ENCODE measurements around the gene COL23A1.
"Not testable (repeated sequence)": the region's sequence is repeated elsewhere in the genome, so short reads cannot be mapped to it uniquely, and the experiment has no call there.

The COL23A1 gene

DNA sequence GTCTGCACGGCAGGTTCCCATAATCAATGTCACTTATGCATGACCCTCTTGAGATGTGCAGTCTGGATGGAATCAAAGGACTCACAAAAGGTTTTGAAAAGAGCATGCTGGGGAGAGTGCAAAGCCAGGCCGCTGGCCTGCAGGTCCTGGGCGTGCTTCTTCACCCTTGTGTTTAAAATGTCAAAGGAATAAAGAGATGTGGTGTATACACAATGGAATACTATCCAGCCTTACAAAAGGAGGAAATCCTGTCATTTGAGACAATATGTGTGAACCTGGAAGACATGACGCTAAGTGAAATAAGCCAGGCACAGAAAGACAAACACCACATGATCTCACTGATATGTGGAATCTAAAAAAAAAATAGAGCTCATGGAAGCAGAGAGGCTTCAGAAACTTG is 220.1 kb downstream of the COL23A1 start:
- DNase-seq = no peak

DNA sequence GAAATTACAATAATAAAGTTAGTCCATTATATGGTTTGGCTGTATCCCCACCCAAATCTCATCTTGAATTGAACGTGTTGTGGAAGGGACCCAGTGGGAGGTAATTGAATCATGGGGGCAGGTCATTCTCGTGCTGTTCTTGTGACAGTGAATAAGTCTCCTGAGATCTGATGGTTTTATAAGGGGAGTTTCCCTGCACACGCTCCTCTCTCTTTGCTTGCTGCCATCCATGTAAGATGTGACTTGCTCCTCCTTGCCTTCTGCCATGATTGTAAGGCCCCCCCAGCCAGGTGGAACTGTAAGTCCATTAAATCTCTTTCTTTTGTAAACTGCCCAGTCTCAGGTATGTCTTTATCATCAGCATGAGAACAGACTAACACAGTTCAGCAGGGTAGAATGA is 220.7 kb downstream of the COL23A1 start:
- DNase-seq = not testable (repeated sequence)

DNA sequence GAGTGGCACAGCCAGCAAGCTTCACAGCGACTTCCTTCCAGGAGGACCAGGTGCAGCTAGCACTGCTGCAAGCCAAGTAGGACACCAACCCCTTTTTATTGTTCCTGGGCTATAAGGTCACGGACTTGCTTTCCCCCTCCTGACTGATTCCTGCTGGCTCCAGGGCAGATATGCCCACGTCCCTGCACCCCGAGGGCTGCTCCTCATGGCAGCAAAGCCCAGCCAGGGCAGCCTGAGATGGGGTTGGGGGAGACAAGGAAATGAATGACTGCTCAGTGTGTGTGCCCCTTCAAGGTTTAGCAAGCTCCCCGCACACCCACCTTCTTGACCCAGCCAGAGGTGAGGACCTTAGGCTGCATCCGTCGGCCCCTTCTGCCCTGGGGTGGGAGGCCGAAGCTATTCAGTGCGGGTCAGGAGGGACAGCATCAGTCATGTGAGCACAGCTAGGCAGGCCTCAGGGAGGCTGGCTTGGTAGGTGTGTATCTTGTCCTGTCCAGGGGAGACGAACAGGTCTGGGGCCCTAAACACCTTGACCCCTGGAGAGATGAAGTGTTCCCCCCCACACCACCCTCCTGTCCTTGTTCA is 221.4 kb downstream of the COL23A1 start:
- DNase-seq = no peak

DNA sequence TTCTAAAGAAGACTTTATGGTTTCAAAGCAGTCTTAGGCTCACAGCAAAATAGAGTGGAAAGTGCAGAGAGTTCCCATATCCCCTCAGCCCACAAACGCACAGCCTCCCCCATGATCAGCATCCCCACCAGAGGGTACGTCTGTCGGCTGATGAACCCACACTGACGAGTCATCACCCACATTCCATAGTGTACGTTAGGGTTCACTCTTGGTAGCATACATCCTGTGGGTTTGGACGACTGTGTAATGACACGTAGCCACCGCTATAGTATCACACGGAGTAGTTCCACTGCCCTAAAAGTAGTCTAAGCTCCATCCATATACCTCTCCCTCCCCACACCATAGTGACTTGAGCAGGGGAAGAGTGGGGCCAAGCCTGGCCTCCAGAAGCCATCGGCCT is 221.9 kb downstream of the COL23A1 start:
- DNase-seq = no peak

DNA sequence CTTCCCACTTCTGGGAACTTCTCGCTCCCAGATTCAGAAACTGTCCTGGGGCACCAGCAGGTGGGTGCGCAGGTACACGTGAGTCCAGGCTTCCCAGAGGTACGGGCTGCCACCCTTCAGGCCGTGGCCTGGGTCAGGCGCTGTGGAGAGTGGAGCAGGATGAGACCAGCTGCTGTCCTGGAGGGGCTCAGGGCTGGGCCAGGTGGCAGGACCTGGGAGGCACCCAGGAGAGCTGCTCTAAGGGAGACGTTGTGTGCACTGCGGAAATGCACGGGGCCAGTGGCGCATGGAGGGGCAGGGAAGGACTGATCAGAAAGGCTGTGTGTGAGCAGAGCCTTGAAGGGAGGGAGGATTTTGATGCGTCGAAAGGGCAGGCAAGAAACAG is 222.5 kb downstream of the COL23A1 start:
- DNase-seq = no peak

DNA sequence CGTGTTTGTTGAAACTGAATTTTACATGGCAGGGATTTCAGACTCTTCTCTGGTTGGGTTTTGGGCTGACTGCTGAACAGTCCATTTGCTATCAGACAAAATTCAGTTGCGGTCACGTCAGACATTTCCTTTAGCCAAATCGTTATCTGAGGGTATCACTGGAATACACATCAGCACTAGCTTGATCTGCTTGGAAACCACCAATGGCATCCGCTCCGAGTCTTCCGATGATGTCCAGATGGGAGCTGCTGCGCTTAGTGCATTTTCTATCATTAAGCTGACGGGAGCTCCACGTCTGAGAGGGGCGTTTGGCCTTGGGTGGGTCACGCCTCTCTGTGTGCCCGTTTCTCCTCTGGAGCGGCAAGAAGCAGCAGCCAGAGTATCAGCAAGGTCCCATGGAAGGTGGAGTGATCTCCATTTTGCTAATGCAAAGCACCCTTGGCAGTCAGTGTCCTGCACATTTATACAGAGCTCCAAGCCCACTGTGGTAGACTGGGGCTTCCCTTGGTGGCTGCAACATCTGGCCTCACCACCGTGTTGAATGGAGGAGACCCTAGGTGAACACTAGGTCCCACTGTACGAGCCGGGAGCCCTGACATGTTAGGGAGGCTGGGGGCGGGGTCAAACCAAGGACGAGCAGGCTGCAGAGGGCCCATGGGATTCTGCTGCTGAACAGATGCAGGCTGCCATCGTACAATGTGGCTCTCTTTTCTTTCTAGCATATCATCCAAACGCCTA is 223.0 kb downstream of the COL23A1 start:
- DNase-seq = no peak

DNA sequence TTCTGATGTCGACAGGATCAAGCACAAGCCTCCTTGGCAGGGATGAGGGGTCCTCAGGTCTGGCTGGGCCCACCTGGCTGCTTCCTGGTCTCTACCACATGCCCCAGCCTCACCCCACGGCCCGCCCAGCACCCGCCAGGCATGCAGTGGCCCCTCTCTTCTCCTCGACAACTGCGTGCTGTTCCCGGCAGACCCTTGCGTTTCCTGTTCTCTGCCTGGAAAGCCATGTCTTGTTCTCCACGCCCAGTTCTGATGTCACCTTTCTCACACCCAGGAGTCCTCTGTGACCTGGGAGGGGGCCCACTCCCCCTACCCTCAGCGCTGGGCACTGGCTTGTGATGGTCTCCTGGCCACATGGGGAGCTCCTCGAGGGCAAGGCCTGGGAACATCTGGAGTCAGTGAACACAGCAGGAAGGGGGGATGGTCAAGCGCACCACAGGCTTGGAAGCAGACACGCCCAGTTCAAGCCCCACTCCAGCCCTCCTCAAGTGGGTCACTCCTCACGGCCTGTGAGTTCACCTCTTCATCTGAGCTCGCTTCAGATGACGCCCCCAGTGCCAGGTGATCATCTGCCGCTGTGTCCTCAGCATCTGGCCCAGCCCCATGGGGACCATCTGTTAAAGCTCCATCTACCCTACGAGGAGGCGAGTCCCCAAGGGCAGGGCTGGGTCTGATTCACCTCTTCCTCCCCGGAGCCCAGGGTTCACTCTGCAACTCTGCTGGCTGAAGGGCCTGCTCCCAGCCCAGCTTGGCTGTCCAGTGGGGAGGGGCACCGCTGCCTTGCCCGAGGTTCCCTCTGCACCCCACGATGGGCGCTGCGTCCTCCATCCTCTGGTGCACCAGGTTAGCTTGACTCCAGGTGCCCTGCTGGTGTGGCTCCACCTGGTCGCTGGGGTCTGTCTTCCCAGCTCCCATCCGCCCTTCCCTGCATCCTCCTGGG is 224.4 kb downstream of the COL23A1 start:
- no peak for DNase-seq

DNA sequence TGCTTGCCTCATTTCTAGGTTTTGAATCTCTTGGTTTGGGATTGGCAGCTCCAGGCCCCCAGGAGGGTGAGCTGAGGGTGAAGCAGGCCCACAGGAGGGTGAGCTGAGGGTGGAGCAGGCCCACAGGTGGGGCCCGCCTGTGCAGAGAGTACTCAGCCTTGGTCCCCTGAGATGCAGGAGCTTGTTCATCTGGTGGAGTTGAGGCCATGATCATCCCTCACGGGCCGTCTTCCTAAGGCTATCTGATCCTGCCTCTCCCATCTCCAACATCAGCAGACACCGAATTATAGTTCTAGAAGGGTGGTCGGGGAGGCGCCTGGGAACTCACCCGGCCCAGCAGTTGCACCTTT is 225.9 kb downstream of the COL23A1 start:
- DNase-seq = no peak

DNA sequence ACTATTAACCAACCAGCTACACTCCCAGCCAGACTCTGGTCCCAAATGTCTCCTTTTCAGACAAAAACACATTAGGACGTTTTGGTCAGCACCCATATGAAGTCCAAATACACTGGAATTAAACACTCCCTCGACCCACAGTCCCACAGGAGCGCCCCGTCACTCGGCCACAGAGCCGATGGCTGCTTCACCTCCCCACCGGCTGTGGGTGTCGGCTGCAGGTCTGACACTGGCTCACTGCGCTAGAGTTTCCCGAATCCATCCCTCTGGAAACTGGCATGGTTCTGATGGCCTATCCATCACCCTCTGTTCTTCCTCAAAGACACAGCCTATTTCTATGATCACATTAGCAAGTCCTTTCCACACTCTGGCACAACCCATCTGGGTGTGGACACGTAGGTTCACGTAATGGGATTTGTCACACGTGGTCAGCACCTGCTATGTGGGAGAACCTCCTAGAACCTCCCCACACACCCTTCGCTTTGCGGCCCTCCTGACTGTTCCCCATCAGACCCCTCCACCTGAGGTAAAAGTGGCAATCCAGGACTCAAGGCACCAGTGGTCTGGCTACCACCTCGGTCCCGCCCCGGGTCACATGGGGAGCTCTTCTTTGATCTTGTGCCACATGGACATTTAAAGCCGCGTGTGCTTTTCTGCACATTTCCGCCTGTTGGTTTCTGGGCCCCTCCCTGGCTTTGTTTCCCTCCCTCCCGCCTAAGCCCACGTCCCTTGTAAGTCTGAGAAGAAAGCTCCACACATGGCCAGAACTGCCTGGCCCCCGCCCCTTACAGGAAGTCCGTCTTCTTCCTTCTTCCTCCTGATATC is 226.5 kb downstream of the COL23A1 start:
- DNase-seq = no peak

DNA sequence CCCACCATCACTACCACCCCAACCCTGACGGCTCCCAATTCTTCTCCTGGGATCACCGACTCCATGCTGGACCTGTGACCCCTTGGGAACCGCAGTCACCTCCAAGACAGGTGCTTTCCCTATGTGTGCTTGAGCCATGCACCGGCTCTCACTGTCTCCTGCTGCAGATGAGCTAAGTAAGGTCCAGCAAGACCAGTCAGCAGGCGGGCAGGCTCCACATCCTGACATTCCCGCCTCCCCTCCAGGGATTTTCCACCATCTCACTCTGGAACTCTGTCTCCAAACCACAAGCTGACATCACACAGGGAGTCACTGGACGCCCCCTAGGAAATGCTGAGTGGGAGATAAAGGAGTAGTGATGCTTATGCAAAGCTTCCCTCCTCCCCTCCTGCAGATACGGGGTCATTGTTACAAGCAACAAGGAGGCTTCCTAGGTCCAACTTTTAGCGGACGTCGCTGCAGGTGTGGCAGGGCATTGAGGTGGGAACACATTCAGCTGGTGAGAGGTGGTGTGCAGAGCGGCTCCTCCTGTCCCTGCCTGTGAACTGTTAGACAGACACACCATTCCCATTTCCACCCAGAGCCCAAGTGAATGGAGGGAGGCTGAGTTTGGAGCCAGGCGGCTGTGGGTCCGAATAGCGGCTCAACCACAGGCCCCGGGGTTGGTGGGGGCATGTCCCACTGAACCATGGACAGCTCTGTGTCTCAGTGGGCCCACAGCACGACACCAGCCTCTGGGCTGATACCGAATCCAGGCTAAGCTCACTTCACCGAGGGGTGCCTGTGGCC is 228.3 kb downstream of the COL23A1 start:
- no peak for DNase-seq

DNA sequence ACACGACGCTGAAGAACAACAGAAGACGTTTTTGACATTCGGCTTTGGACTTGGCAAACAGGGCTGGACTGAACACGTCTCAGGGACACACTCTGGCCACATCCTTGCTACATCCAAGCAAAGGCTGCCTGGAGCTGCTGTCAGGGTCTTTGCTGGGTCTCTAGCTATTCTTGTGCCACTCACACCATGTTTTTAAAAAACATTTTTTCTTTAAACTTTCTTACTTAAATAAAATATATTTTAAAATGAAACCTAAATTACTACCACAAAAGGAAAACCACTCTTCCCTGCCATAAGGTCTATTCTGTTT is 229.3 kb downstream of the COL23A1 start:
- DNase-seq = no peak

DNA sequence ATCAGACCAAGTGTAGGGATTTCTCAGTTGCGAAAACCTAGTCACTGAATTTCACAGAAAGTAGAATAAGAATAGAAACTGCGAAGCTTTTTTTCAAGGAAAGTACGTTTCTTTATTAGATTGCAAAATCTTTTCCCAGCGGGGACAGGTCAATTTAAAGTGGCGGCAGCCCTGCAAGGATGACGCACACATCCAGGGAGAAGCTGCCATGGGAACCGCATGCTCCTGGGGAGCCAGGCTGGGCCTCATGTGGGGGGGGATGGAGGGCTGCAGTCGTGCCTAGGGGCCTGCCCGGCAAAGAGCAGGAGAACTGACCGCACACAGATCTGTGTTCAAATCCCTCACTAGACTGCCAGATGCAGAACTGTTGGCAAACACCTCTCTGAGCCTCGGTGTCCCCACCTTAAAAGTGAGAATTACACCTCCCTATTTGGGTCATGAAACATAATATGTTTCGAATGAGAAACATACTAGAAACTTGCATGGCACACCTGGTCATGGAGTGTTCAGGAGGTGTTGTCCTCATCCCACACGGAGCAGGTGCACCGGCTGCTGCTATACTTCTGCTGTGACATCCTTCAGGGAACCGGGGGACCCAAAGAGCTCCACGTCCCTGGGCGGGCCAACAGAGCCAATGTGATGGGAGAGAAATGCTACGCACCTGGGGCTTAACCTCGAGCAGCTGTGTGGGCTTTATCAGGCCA is 229.8 kb downstream of the COL23A1 start:
- peak; percentile 7 for DNase-seq

DNA sequence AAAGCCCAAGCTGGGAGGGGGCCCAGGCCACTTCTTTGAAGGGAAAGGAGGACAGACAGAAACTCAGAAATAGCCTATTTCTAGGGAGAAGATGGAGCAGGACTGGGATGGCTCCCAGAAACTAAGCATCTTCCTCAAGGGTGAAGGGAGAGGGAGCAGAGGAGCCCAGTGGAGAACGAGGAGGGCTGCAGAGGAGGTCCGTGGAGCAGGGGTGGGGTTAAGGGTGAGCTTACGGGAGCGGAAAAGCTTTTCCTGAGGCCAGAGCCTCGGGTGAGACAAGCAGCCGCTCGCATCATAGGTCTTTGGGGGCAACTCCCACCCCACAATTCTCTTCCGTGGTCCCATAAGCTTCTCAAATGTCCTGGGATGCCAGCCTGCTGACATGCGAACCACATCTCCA is 230.5 kb downstream of the COL23A1 start:
- no peak for DNase-seq

DNA sequence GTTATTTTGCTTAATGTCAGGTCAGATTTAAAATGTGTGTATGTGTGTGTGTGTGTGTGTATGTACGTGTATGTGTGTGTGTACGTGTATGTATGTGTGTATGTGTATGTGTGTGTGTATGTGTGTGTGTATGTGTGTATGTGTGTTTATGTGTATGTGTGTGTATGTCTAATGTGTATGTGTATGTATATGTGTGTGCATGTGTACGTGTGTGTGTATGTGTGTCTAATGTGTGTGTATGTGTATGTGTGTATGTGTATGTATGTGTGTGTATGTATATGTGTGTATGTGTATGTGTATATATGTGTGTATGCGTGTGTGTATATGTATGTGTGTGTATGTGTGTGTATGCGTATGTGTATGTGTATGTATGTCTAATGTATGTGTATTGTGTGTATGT is 232.5 kb downstream of the COL23A1 start:
- DNase-seq = no peak

DNA sequence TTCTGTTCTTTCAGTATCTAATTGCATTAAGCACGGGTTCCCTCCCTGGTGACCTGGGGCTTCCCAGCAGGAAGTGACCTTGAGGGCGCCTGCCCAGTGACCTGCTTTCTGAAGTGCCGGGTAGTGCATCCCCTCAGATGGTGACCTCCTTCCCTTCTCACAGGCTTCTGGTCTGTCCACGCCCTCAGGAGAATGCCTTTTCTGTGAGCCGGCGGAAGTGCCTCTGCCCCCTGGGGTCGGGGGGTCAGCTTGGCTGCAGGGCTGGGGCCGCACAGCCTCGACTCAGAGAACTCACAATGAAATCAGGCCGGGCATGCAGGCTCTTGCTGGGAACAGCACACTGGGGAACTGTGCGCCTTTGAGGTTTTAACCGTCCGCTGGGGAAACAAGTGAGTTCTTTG is 233.1 kb downstream of the COL23A1 start:
- DNase-seq = peak; percentile 70

DNA sequence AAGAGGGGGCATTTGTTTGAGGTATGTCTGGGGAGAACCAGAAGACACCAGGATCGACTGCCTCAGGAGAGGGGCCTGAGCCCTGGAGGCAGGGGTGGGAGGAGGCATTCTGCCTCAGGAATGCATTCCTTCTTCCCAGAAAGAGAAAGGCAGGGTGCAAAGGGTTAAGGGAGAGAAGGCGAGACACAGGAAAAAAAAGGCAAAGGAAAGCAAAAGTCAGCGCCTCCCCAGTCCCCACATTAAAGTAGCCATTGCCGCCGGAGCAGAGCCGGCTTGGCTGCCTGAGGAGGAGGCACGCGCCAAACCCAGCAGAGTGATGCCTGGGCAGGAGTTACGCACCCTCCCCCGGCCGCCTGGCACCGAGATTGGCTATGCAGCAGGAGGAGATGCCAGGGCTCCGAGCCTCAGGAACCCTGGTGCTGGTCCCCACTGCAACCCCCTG is 233.7 kb downstream of the COL23A1 start:
- DNase-seq = no peak

DNA sequence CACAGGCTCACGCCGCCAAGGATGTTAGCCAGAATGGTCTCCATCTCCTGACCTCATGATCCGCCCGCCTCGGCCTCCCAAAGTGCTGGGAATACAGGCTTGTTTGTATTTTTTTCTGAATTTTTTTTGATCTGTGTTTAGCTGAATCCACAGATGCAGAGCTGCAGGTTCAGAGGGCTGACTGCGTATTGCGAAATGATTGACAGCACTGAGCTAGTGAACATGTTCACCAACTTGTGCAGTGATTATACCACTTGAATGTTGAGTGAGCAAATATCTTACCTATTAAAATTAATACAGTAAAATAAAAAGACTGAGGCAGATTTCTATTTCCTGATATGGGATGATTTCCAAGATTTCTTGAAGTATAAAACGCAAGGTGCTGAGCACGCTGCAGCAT is 234.5 kb downstream of the COL23A1 start:
- no peak for DNase-seq

DNA sequence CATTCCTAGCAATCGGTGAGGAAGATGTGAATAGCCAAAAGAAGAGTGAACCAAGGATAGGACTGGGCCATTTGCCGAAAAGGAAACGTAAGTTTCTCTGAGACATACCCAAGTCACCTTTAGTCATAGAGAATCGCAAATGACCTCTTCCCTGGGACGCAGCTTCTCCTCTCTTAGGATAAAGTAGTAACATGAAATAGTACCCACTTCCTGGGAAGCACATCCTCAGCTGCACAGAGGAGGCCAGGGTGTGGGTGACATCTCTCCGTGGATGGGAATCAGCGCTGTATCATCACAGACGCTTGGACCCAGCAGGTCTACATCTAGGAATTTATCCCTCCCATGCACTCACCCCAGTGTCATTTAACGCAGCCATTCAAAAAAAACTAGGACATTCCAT is 236.7 kb downstream of the COL23A1 start:
- DNase-seq = no peak

DNA sequence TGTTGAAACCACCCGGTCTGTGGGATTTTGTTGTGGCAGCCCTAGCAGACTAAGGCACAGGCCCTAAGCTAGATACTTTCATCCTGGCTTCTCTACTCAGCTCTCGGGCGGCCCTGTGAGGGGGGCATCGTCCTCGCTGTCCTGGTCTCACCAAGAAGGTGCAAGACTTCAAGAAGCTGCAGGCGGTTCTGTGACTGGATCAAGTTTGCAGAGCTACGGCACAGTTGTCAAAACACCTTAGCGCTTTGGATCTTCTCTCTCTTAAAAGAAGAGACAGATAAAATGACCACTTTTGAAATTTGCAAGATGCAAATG is 238.2 kb downstream of the COL23A1 start:
- no peak for DNase-seq

DNA sequence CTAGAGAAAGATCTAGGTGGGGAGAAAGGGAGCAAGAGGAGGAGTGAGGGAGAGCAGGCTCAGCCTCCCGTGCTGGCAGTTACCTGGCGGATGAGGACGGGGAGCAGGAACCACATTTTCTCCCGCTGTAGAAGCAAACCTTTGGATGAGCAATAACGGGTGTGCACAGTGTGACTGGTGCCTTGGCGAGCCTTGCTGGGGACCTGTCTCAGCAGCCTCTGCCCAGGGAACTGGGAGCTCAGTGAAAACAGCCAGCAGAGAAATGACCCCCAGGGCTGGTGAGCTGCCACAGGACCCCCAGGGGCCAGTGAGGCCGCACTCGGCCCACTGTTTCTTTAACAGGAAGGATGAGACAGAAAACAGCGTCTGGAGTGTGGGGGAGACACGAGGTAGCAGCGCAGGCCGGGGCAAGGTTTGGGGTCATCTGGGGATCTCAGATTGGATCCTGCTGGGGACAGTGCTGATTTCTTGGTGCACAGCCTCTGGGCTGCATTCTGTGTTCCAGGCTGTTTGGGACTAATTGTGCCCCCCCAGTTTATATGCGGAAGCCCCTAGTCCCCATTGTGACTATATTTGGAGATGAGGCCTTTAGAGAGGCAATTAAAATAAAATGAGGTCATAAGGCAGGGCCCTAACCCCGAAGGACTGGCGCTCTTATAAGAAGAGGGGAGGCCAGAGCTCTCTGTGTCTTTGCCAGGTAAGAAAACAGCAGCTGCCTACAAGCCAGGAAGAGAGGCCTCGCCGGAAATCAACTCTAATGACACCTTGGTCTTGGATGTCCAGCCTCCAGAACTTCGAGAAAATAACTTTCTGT is 238.8 kb downstream of the COL23A1 start:
- no peak for DNase-seq
